H1 (cell line): Measurements from ENCODE around the gene BRICD5. TPM values are rescaled to one million over a fixed set of nuclear protein-coding genes. Genes with fewer than 3 reads are reported as not detected.

Experiments used
- CTCF ChIA-PET: fragments of 300-600 bp; sonication (Branson Sonifier 250); formaldehyde crosslinking; loops from one replicate; lab custom pipeline; 2021; ENCODE audit not compliant: partially characterized antibody; lab: Charles Lee
- POLR2A ChIA-PET: fragments of 300-600 bp; sonication (Branson Sonifier 250); formaldehyde crosslinking; loops from one replicate; lab custom pipeline; 2021; ENCODE audit warnings: inconsistent platforms; ENCODE audit not compliant: partially characterized antibody; lab: Charles Lee
- DNase-seq, 2 experiments: peaks; one replicate each; pipeline versions ENCODE4 v3.0.0 to v3.0.0-alpha.2; 2010 to 2022; ENCODE audit warnings: low spot score in 2 of 2, low read depth in 1 of 2, mixed read lengths in 1 of 2
- FAIRE-seq: peaks from 2 replicates; lab custom pipeline; 2011; peaks lifted over from hg19 to GRCh38; lab: Jason Lieb, UNC
- H2AFZ ChIP-seq: 2 replicates; pipeline ENCODE4 v1.8.1; 2012; ENCODE audit warnings: low read length, inconsistent platforms
- H2AK5ac ChIP-seq: 2 replicates; pipeline ENCODE4 v1.6.1; 2013; ENCODE audit warnings: low read depth, low read length
- H2BK120ac ChIP-seq: replicated peaks from 2 replicates; pipeline ENCODE3; 2013; ENCODE audit warnings: low read depth, low read length, inconsistent platforms
- H2BK12ac ChIP-seq: 2 replicates; pipeline ENCODE4 v1.6.1; 2013; ENCODE audit warnings: low read depth, low read length
- H2BK15ac ChIP-seq: 2 replicates; pipeline ENCODE4 v1.6.1; 2013; ENCODE audit warnings: low read length
- H2BK20ac ChIP-seq: 2 replicates; pipeline ENCODE4 v1.6.1; 2013; ENCODE audit warnings: low read length
- H2BK5ac ChIP-seq: 2 replicates; pipeline ENCODE4 v1.6.1; 2013; ENCODE audit warnings: low read depth, low read length
- H3K14ac ChIP-seq: 2 replicates; pipeline ENCODE4 v1.6.1; 2013; ENCODE audit warnings: inconsistent platforms; ENCODE audit not compliant: insufficient read length
- H3K18ac ChIP-seq: 2 replicates; pipeline ENCODE4 v1.6.1; 2013; ENCODE audit warnings: low read length; ENCODE audit errors: extremely low read depth
- H3K23ac ChIP-seq: 2 replicates; pipeline ENCODE4 v1.6.1; 2013; ENCODE audit warnings: inconsistent platforms; ENCODE audit not compliant: insufficient read length
- H3K23me2 ChIP-seq: 2 replicates; pipeline ENCODE4 v1.6.1; 2013; ENCODE audit warnings: low read depth, low read length
- H3K27ac ChIP-seq: 2 replicates; pipeline ENCODE4 v1.6.1; 2011; ENCODE audit warnings: low read depth, low read length, inconsistent platforms
- H3K27me3 ChIP-seq, 4 experiments: replicated peaks in 1 of 4; 1 replicate in 1 of 4; 2 replicates in 3 of 4; pipeline versions ENCODE4 v1.6.1 to v1.8.1; 2011 to 2013; ENCODE audit warnings: low read length in 3 of 4, mild to moderate bottlenecking in 3 of 4, inconsistent platforms in 2 of 4, mixed read lengths in 2 of 4, moderate library complexity in 1 of 4; ENCODE audit not compliant: control insufficient read depth in 3 of 4, insufficient read depth in 3 of 4; ENCODE audit errors: extremely low read depth in 1 of 4
- H3K36me3 ChIP-seq, 4 experiments: 2 replicates each; pipeline versions ENCODE4 v1.6.1 to v1.8.1; 2011 to 2013; ENCODE audit warnings: mild to moderate bottlenecking in 4 of 4, low read length in 3 of 4, moderate library complexity in 2 of 4, control low read depth in 1 of 4, inconsistent platforms in 1 of 4; ENCODE audit not compliant: insufficient read depth in 4 of 4, control insufficient read depth in 2 of 4
- H3K4ac ChIP-seq: replicated peaks from 2 replicates; pipeline ENCODE3; 2013; ENCODE audit warnings: low read length, low read depth, mixed read lengths, inconsistent platforms; ENCODE audit not compliant: insufficient read length
- H3K4me1 ChIP-seq, 4 experiments: replicated peaks in 1 of 4; 1 replicate in 1 of 4; 2 replicates in 3 of 4; pipeline versions ENCODE4 v1.6.1 to v1.8.1; 2011 to 2013; ENCODE audit warnings: low read length in 3 of 4, inconsistent platforms in 2 of 4, mixed read lengths in 1 of 4; ENCODE audit not compliant: insufficient read depth in 4 of 4, control insufficient read depth in 3 of 4
- H3K4me2 ChIP-seq, 2 experiments: 2 replicates each; pipeline versions ENCODE4 v1.6.1 to v1.8.1; 2011 to 2013; ENCODE audit warnings: low read depth in 2 of 2, low read length in 2 of 2, control low read depth in 1 of 2, inconsistent platforms in 1 of 2, mild to moderate bottlenecking in 1 of 2; ENCODE audit not compliant: insufficient read depth in 1 of 2
- H3K4me3 ChIP-seq, 4 experiments: fragments of 200-600, 300-600 bp in 1 of 4; sonication (generic), shearing (Covaris generic), sonication (Bioruptor Twin) in 1 of 4; 2 replicates each; pipeline versions ENCODE4 v1.5.1 to v1.8.1; 2011 to 2016; ENCODE audit warnings: low read length in 4 of 4, low read depth in 3 of 4, control low read depth in 2 of 4, inconsistent platforms in 2 of 4, mild to moderate bottlenecking in 2 of 4, mixed read lengths in 1 of 4, moderate library complexity in 1 of 4; ENCODE audit not compliant: insufficient read depth in 2 of 4; ENCODE audit errors: extremely low read depth in 1 of 4
- H3K56ac ChIP-seq: replicated peaks from 2 replicates; pipeline ENCODE3; 2013; ENCODE audit warnings: low read depth, mild to moderate bottlenecking, mixed read lengths, low read length, inconsistent platforms; ENCODE audit not compliant: insufficient read length
- H3K79me1 ChIP-seq: 2 replicates; pipeline ENCODE4 v1.6.1; 2013; ENCODE audit warnings: low read depth, low read length, control low read depth
- H3K79me2 ChIP-seq, 2 experiments: 2 replicates each; pipeline versions ENCODE4 v1.6.1 to v1.8.1; 2012 to 2013; ENCODE audit warnings: low read length in 2 of 2, mild to moderate bottlenecking in 2 of 2, inconsistent platforms in 1 of 2; ENCODE audit not compliant: insufficient read depth in 2 of 2, control insufficient read depth in 1 of 2
- H3K9ac ChIP-seq, 4 experiments: replicated peaks in 1 of 4; 1 replicate in 1 of 4; 2 replicates in 3 of 4; pipeline versions ENCODE4 v1.6.1 to v1.8.1; 2011 to 2013; ENCODE audit warnings: low read depth in 3 of 4, low read length in 3 of 4, control low read depth in 2 of 4, mild to moderate bottlenecking in 2 of 4, moderate library complexity in 2 of 4, inconsistent platforms in 1 of 4; ENCODE audit errors: extremely low read depth in 1 of 4
- H3K9me3 ChIP-seq, 2 experiments: 2 replicates each; pipeline versions ENCODE4 v1.6.1 to v1.8.1; 2012 to 2013; ENCODE audit warnings: mild to moderate bottlenecking in 2 of 2, moderate library complexity in 2 of 2, control low read depth in 1 of 2, inconsistent platforms in 1 of 2, low read depth in 1 of 2, low read length in 1 of 2, mixed read lengths in 1 of 2; ENCODE audit not compliant: insufficient read depth in 2 of 2
- H4K20me1 ChIP-seq, 2 experiments: replicated peaks in 1 of 2; 2 replicates each; pipeline versions ENCODE3 to v1.8.1; 2011 to 2013; ENCODE audit warnings: inconsistent platforms in 2 of 2, low read length in 2 of 2, mild to moderate bottlenecking in 1 of 2; ENCODE audit not compliant: insufficient read depth in 2 of 2, control insufficient read depth in 1 of 2
- H4K5ac ChIP-seq: 2 replicates; pipeline ENCODE4 v1.6.1; 2013; ENCODE audit warnings: low read length, low read depth, mixed read lengths, inconsistent platforms; ENCODE audit not compliant: insufficient read length
- H4K8ac ChIP-seq: 2 replicates; pipeline ENCODE4 v1.8.0; 2013; ENCODE audit warnings: mild to moderate bottlenecking, moderate library complexity, low read length, inconsistent platforms; ENCODE audit not compliant: insufficient read depth; ENCODE audit errors: extremely low read depth
- H4K91ac ChIP-seq: replicated peaks from 2 replicates; pipeline ENCODE3; 2013; ENCODE audit warnings: low read length, mixed read lengths, inconsistent platforms; ENCODE audit not compliant: insufficient read length
- CHD2 ChIP-seq: IDR thresholded peaks from 2 replicates; pipeline ENCODE4 v1.6.1; 2012; ENCODE audit warnings: low read length, improper control_type of control experiment
- SIX5 ChIP-seq: IDR thresholded peaks from 2 replicates; pipeline ENCODE4 v1.6.1; 2011; ENCODE audit warnings: mild to moderate bottlenecking, low read depth, low read length
- WGBS, 2 experiments: shearing (Covaris generic) in 1 of 2; methylation state at CpG; one replicate each; pipeline versions ENCODE4 v1.1.6 to v1.1.7; 2013 to 2015; ENCODE audit warnings: low lambda C conversion rate in 2 of 2, mixed read lengths in 2 of 2, inconsistent platforms in 1 of 2, low coverage in 1 of 2, missing lambda C conversion rate in 1 of 2; ENCODE audit not compliant: insufficient replicate concordance in 2 of 2, insufficient coverage in 1 of 2, insufficient read length in 1 of 2; ENCODE audit errors: extremely low coverage in 1 of 2, missing lambda C conversion rate in 1 of 2; 5-methylcytosine and 5-hydroxymethylcytosine counted together
- polyA plus RNA-seq, 7 experiments: library from polyadenylated mRNA; depleted of rRNA in 3 of 7; stranded (reverse) in 5 of 7; unstranded in 2 of 7; fragments of >200 nt in 5 of 7; fragments of 200-250 nt in 2 of 7; gene quantifications; 1 replicate in 5 of 7; 2 replicates in 1 of 7; 4 replicates in 1 of 7; pipeline versions ENCODE4 v1.2.1 to v1.2.3, GENCODE V29; 2011 to 2013; ENCODE audit warnings: missing spikeins in 2 of 7, mixed read lengths in 2 of 7
- total RNA-seq: library from RNA; stranded (reverse); fragmentation: NEBNext Ultra II Directional; extraction: Animal tissue kit (Norgen Biotek cat#: 25700); gene quantifications from 2 replicates; pipeline ENCODE4 v1.2.1, GENCODE V29; 2021

Gene BRICD5
- total and polyA plus RNA-seq, 2 of the 8 experiments (the other 6 are each of a cell fraction or from before 2014, with no cell fraction given): 8.5 to 14.2 TPM

- H3K9me3 ChIP-seq: peaks cover 0 to 2% of the 10 kb centered on the region in 2 experiments; a peak in 1 of 4 replicates
- FAIRE-seq (no peak), DNase-seq (no peak)
- H3K9ac ChIP-seq: no peak overlapping the region
- H3K4me2 ChIP-seq: no peak overlapping the region
- no peak overlapping the region for H2BK120ac ChIP-seq
- H2BK12ac ChIP-seq: no peak overlapping the region
- no peak overlapping the region for H3K18ac ChIP-seq
- peaks cover 23 to 55% (median 42%) of the 10 kb centered on the region in 4 experiments for H3K36me3 ChIP-seq
- H2BK20ac ChIP-seq: no peak overlapping the region
- no peaks in the 10 kb centered on the region for H3K23me2 ChIP-seq
- peaks cover 5 to 32% of the 10 kb centered on the region in 2 experiments for H4K20me1 ChIP-seq
- no peak overlapping the region for H3K14ac ChIP-seq
- H2AFZ ChIP-seq: no peak overlapping the region
- no peak overlapping the region for H2BK5ac ChIP-seq
- H4K5ac ChIP-seq: no peak overlapping the region
- H3K23ac ChIP-seq: no peak overlapping the region
- H3K79me2 ChIP-seq: peaks cover 0 to 9% of the 10 kb centered on the region in 2 experiments; a peak in 2 of 4 replicates
- no peaks in the 10 kb centered on the region; a peak in 1 of 7 replicates for H3K4me1 ChIP-seq
- H3K27ac ChIP-seq: no peak overlapping the region; the same call in 1 of the 2 replicates
- no peak overlapping the region for H2BK15ac ChIP-seq
- POLR2A ChIA-PET: interaction anchor here (0.9 to 13.5 kb wide), 6 partner anchors 13 to 82 kb away, joined by 3 to 312 read pairs (median 4); partner anchors contain the start of genes ECI1 and TRAF7
- H3K79me1 ChIP-seq: peaks cover 8% of the 10 kb centered on the region; the same call in 1 of the 2 replicates
- H3K4ac ChIP-seq: no peak overlapping the region
- H4K8ac ChIP-seq: no peak overlapping the region; the same call in 1 of the 2 replicates
- no peaks in the 10 kb centered on the region for H3K27me3 ChIP-seq
- H4K91ac ChIP-seq: no peak overlapping the region
- H3K56ac ChIP-seq: no peak overlapping the region
- H3K4me3 ChIP-seq: no peak overlapping the region
- H2AK5ac ChIP-seq: no peak overlapping the region
- CTCF ChIA-PET: no interaction called here
- WGBS, 2 experiments: 98% methylated on average over 18 of the region's 18 CpGs; no CpG with 5 or more reads in 1 of the 2 experiments
- TF ChIP-seq SIX5: no peak
- no peak for TF ChIP-seq CHD2
Observed at GRCh38 chr16:2170080-2170479, 40.6 kb downstream of the BRICD5 start.
